PC-9 (cell line): ENCODE data around the gene LAMA5. TPM values are rescaled to one million over a fixed set of nuclear protein-coding genes. Genes with fewer than 3 reads are reported as not detected.

Experiments used
- BruUV-seq: library from RNA; stranded (reverse); fragments of 400-500 nt; replicated peaks from 2 replicates; lab custom pipeline; 2021; lab: Mats Ljungman, UMichigan
- CTCF ChIA-PET: fragments of 300-600 bp; sonication (Branson Sonifier 250); formaldehyde crosslinking; loops from one replicate; lab custom pipeline; 2022; ENCODE audit warnings: antibody characterized with exemption; lab: Charles Lee
- POLR2A ChIA-PET: fragments of 300-600 bp; sonication (Branson Sonifier 250); formaldehyde crosslinking; loops from one replicate; lab custom pipeline; 2022; ENCODE audit warnings: antibody characterized with exemption; ENCODE audit not compliant: unreplicated experiment; lab: Charles Lee
- DNase-seq, 2 experiments: peaks; one replicate each; pipeline versions ENCODE4 v3.0.0 to v3.0.0-alpha.2; 2015 to 2022; ENCODE audit warnings: mixed read lengths in 1 of 2
- H2AFZ ChIP-seq: fragments of 200-600 bp; sonication (generic); 2 replicates; pipeline ENCODE4 v1.8.1; 2017; ENCODE audit warnings: antibody characterized with exemption
- H3F3A ChIP-seq: fragments of 200-600 bp; sonication (generic); 2 replicates; pipeline ENCODE4 v1.8.1; 2017; ENCODE audit warnings: antibody characterized with exemption, mild to moderate bottlenecking, low read depth; ENCODE audit not compliant: insufficient read depth
- H3K27ac ChIP-seq: fragments of 200-600 bp; sonication (generic); 2 replicates; pipeline ENCODE4 v1.6.1; 2016; ENCODE audit warnings: mixed run types
- H3K27me3 ChIP-seq: fragments of 200-600 bp; sonication (generic); 2 replicates; pipeline ENCODE4 v1.6.1; 2016; ENCODE audit warnings: low read depth, mixed run types; ENCODE audit not compliant: insufficient read depth
- H3K36me3 ChIP-seq: fragments of 200-600 bp; sonication (generic); 2 replicates; pipeline ENCODE4 v1.6.1; 2016; ENCODE audit warnings: low read depth, mixed run types
- H3K4me1 ChIP-seq: fragments of 200-600 bp; sonication (generic); replicated peaks from 2 replicates; pipeline ENCODE4 v1.6.1; 2016; ENCODE audit warnings: mixed run types; ENCODE audit not compliant: insufficient read depth
- H3K4me2 ChIP-seq: fragments of 200-600 bp; sonication (generic); 2 replicates; pipeline ENCODE4 v1.6.1; 2017; ENCODE audit warnings: mixed run types
- H3K4me3 ChIP-seq: fragments of 200-600 bp; sonication (generic); 2 replicates; pipeline ENCODE4 v1.6.1; 2016; ENCODE audit warnings: mixed run types
- H3K79me2 ChIP-seq: fragments of 200-600 bp; sonication (generic); 2 replicates; pipeline ENCODE4 v1.6.1; 2017; ENCODE audit warnings: low read depth, mixed run types
- H3K9me2 ChIP-seq: fragments of 200-600 bp; sonication (generic); 2 replicates; pipeline ENCODE4 v1.8.1; 2017; ENCODE audit warnings: mild to moderate bottlenecking; ENCODE audit not compliant: insufficient read depth
- H3K9me3 ChIP-seq: fragments of 200-600 bp; sonication (generic); 2 replicates; pipeline ENCODE4 v1.8.1; 2016; ENCODE audit warnings: low read depth; ENCODE audit not compliant: insufficient read depth
- H4K20me1 ChIP-seq: fragments of 200-600 bp; sonication (generic); 2 replicates; pipeline ENCODE4 v1.8.1; 2017; ENCODE audit not compliant: insufficient read depth
- EZH2 ChIP-seq: fragments of 200-600 bp; sonication (generic); IDR thresholded peaks from 2 replicates; pipeline ENCODE4 v1.8.0; 2017; ENCODE audit warnings: antibody characterized with exemption, low read depth
- intact Hi-C: fragments of 100-400 bp; cut with micrococcal nuclease; formaldehyde crosslinking; loops from one replicate; pipeline ENCODE4 v1.10.0; 2022; ENCODE audit not compliant: unreplicated experiment
- total RNA-seq: library from RNA; stranded (reverse); gene quantifications from 2 replicates; pipeline ENCODE4 v1.2.3, GENCODE V29; 2021
- TF ChIP-seq, protein P1 (sequence below): fragments of 200-600 bp; sonication (generic); conservative IDR thresholded peaks from 2 replicates; pipeline ENCODE4 v1.6.1; 2017; ENCODE audit warnings: mixed run types, antibody characterized with exemption, mild to moderate bottlenecking, moderate library complexity

LAMA5 gene
- total RNA-seq, 1 experiment from 2014 or later: 700 TPM

DNA sequence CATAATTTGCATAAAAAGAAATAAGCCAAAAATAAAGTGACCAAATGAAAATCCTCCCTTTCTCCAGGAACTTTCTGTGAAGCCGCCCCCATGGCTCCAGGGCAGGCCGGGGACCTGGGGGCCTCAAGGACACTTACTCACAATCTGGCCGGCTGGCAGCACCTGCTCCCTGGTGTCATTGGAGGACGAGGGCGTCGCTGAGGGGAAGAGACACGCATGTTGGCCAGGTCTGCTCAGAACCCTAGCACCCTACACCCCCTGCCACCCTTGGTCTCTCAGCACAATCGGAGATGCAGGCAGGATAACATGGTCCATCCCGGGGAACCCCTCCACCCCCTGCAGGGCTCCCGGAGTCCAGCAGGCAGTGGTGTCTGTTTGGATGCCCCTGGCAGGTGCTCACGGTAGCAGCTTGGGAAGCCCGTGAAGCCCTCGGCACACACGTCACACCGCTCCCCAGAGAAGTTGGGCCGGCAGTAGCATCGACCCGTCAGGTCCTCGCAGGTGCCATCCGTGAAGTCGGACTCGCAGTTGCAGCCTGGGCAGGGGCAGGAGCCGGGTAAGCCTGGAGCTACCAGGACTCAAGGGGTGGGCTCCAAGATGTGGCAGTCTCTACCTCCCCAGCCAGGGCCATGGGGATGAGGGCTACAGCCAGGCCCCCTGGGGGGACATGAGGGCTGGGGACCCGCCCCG lies 21.3 kb downstream of the LAMA5 start:
- CTCF ChIA-PET: no interaction called here
- DNase-seq: no peak
- H3K9me2 ChIP-seq: no peaks in the 10 kb centered on the region
- H3K4me1 ChIP-seq: peaks cover 12% of the 10 kb centered on the region
- H2AFZ ChIP-seq: no peak overlapping the region
- intact Hi-C loops: no loop called here
- no TSS peak for BruUV-seq
- peaks cover 61% of the 10 kb centered on the region for H3K79me2 ChIP-seq
- H3K36me3 ChIP-seq: peaks cover 52% of the 10 kb centered on the region
- no peak overlapping the region for H3K4me3 ChIP-seq
- no peak overlapping the region for H3K27ac ChIP-seq
- H4K20me1 ChIP-seq: peaks cover 30% of the 10 kb centered on the region
- POLR2A ChIA-PET: no interaction called here
- peaks cover 87% of the 10 kb centered on the region for H3F3A ChIP-seq
- no peaks in the 10 kb centered on the region for H3K9me3 ChIP-seq
- H3K4me2 ChIP-seq: no peak overlapping the region
- TF ChIP-seq, protein P1, sequence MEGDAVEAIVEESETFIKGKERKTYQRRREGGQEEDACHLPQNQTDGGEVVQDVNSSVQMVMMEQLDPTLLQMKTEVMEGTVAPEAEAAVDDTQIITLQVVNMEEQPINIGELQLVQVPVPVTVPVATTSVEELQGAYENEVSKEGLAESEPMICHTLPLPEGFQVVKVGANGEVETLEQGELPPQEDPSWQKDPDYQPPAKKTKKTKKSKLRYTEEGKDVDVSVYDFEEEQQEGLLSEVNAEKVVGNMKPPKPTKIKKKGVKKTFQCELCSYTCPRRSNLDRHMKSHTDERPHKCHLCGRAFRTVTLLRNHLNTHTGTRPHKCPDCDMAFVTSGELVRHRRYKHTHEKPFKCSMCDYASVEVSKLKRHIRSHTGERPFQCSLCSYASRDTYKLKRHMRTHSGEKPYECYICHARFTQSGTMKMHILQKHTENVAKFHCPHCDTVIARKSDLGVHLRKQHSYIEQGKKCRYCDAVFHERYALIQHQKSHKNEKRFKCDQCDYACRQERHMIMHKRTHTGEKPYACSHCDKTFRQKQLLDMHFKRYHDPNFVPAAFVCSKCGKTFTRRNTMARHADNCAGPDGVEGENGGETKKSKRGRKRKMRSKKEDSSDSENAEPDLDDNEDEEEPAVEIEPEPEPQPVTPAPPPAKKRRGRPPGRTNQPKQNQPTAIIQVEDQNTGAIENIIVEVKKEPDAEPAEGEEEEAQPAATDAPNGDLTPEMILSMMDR: no peak
- no peak for TF ChIP-seq EZH2
- H3K27me3 ChIP-seq: no peaks in the 10 kb centered on the region

DNA sequence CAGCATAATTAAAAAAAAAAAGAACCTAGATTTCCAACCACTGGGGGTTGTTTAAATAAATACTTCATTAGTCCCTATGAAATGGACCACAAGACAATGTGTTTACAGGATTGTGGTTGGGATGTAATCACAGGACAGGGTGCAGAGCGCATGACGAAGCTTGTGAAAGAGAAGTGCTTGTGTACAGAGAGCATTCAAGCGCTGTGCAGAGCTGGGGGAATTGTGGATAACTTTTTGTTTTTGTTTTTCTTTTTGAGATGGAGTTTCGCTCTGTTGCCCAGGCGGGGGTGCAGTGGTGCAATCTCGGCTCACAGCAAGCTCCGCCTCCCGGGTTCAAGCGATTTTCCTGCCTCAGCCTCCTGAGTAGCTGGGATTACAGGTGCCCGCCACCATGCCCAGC lies 22.3 kb downstream of the LAMA5 start:
- peak overlapping the region; percentile 28; the same call in 1 of the 2 replicates for H3K27ac ChIP-seq
- 0 out of 2 replicates have a peak, but pooled peaks cover 1% of the 10 kb centered on the region for H3K4me1 ChIP-seq
- peaks cover 89% of the 10 kb centered on the region for H3F3A ChIP-seq
- H4K20me1 ChIP-seq: peaks cover 32% of the 10 kb centered on the region
- CTCF ChIA-PET: interaction anchor here (0.7 kb wide), 1 partner anchor 145 kb away, joined by 5 read pairs; no protein-coding TSS in a partner anchor
- H3K27me3 ChIP-seq: no peaks in the 10 kb centered on the region
- H3K9me3 ChIP-seq: no peaks in the 10 kb centered on the region
- TSS peak; percentile 30 for BruUV-seq
- POLR2A ChIA-PET: no interaction called here
- H3K9me2 ChIP-seq: no peaks in the 10 kb centered on the region
- no peak for DNase-seq
- peaks cover 59% of the 10 kb centered on the region for H3K79me2 ChIP-seq
- H2AFZ ChIP-seq: no peak overlapping the region
- intact Hi-C loops: no loop called here
- H3K4me3 ChIP-seq: no peak overlapping the region
- TF ChIP-seq EZH2: no peak
- TF ChIP-seq, protein P1: no peak
- H3K4me2 ChIP-seq: no peak overlapping the region
- peaks cover 59% of the 10 kb centered on the region for H3K36me3 ChIP-seq

DNA sequence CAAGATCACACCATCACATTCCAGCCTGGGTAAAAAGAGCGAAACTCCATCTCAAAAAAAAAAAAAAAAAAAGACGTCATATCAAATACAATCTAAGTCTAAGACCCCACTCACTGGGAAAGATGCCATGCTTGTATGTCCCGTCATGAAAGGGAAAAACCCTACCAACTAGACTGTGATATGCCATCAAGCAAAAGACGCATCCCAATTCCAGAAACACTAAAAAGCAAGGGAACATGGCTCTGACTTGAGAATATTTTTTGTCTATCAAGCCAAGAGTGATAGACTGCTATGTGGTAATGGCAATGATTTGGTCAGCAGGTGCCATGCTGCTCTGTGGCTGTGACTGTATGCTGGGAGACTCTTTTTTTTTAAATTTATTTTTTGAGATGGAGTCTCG lies 23.0 kb downstream of the LAMA5 start:
- POLR2A ChIA-PET: no interaction called here
- Histone ChIP-seq H3K27ac (no peak overlapping the region; the same call in 1 of the 2 replicates), H2AFZ (no peak overlapping the region), H3F3A (peaks cover 93% of the 10 kb centered on the region), H3K79me2 (peaks cover 61% of the 10 kb centered on the region), H3K9me3 (no peaks in the 10 kb centered on the region), H3K27me3 (no peaks in the 10 kb centered on the region), H3K9me2 (no peaks in the 10 kb centered on the region), H3K4me1 (no peaks in the 10 kb centered on the region), H3K4me3 (no peak overlapping the region), H4K20me1 (peaks cover 38% of the 10 kb centered on the region), H3K36me3 (peaks cover 65% of the 10 kb centered on the region), H3K4me2 (no peak overlapping the region)
- no TSS peak for BruUV-seq
- no peak for DNase-seq
- CTCF ChIA-PET: interaction anchor here (0.7 kb wide), 1 partner anchor 145 kb away, joined by 5 read pairs; no protein-coding TSS in a partner anchor
- TF ChIP-seq, protein P1: no peak
- no peak for TF ChIP-seq EZH2
- intact Hi-C loops: no loop called here
